Upper lobe of left lung (tissue), 6 donors: Measurements from ENCODE around the gene ADNP. TPM values are rescaled to one million over a fixed set of nuclear protein-coding genes. Genes with fewer than 3 reads are reported as not detected.

ENCODE experiments used
- ATAC-seq, 2 donors: fragments of 200-7000 bp; cut with Tn5 transposase; one replicate each; pipeline ENCODE4 v1.9.1; 2022; ENCODE audit warnings: mild to moderate bottlenecking in 2 of 2, moderate library complexity in 2 of 2; ENCODE audit not compliant: low FRiP score in 2 of 2
- DNase-seq, 2 donors: peaks; one replicate each; pipeline ENCODE4 v3.0.0-alpha.2; 2019 to 2020
- H3K27ac ChIP-seq, 4 donors: fragments of 200-600 bp; sonication (generic); one replicate each; pipeline ENCODE4 v1.5.1; 2016 to 2019
- H3K27me3 ChIP-seq, 4 donors: fragments of 200-600 bp; sonication (generic); one replicate each; pipeline ENCODE4 v1.5.1; 2017 to 2019
- H3K36me3 ChIP-seq, 4 donors: fragments of 200-600 bp; sonication (generic); one replicate each; pipeline ENCODE4 v1.5.1; 2016 to 2019
- H3K4me1 ChIP-seq, 4 donors: fragments of 200-600 bp; sonication (generic); one replicate each; pipeline ENCODE4 v1.5.1; 2018 to 2019
- H3K4me3 ChIP-seq, 4 donors: fragments of 200-600 bp; sonication (generic); one replicate each; pipeline ENCODE4 v1.5.1; 2017 to 2019; ENCODE audit warnings: mild to moderate bottlenecking in 2 of 4, moderate library complexity in 1 of 4
- H3K9me3 ChIP-seq, 4 donors: fragments of 200-600 bp; sonication (generic); one replicate each; pipeline ENCODE4 v1.5.1; 2018 to 2019
- CTCF ChIP-seq, 6 experiments: fragments of 450-650 bp in 4 of 6; fragments of 200-600 bp in 2 of 6; sonication (generic) in 2 of 6; IDR thresholded peaks; one replicate each; pipeline ENCODE4 v1.5.1; 2016 to 2019; ENCODE audit warnings: antibody characterized with exemption in 6 of 6
- EP300 ChIP-seq, 4 donors: sonication (generic); formaldehyde crosslinking; IDR thresholded peaks; one replicate each; pipeline ENCODE4 v1.5.1; 2017; ENCODE audit warnings: antibody characterized with exemption in 4 of 4, control low read depth in 2 of 4
- POLR2A ChIP-seq, 4 donors: fragments of 450-650 bp; IDR thresholded peaks; one replicate each; pipeline ENCODE4 v1.5.1; 2016 to 2017; ENCODE audit warnings: antibody characterized with exemption in 4 of 4, mild to moderate bottlenecking in 2 of 4
- POLR2AphosphoS5 ChIP-seq, 2 donors: sonication (generic); formaldehyde crosslinking; IDR thresholded peaks; one replicate each; pipeline ENCODE4 v1.5.1; 2017; ENCODE audit warnings: antibody characterized with exemption in 2 of 2
- WGBS, 2 donors: methylation state at CpG; one replicate each; pipeline ENCODE4 v1.1.5; 2017 to 2018; 5-methylcytosine and 5-hydroxymethylcytosine counted together
- total RNA-seq, 6 donors: library from RNA; depleted of rRNA in 4 of 6; stranded (reverse); fragments of >200 nt in 4 of 6; gene quantifications; one replicate each; pipeline versions ENCODE4 v1.1.0 to v1.2.1, GENCODE V29; 2016 to 2021
- donor health status: DM: no; HTN: no; CAD: no; lungs with moderate emphysema.
- donor health status: DM: no; HTN: yes; CAD: no; lungs with severe emphysema.

Gene ADNP
- total RNA-seq, 6 donors from 2014 or later: 27.3 to 72.6 (median 45.0) TPM

- Histone ChIP-seq H3K4me3 (peak overlapping the region; percentile 88 to 96 (median 91)), H3K9me3 (no peaks in the 10 kb centered on the region), H3K27ac (peak overlapping the region in 3 of 4 donors; percentile 92 to 95 (median 94)), H3K4me1 (peaks cover 27 to 55% (median 38%) of the 10 kb centered on the region in 4 donors), H3K27me3 (no peaks in the 10 kb centered on the region), H3K36me3 (peaks cover 0 to 16% (median 5%) of the 10 kb centered on the region in 4 donors)
- no peak for TF ChIP-seq POLR2A (IDR thresholded peaks at IDR 0.05)
- no peak for TF ChIP-seq CTCF (IDR thresholded peaks at IDR 0.05)
- TF ChIP-seq EP300 (IDR thresholded peaks at IDR 0.05): no peak
- no peak for TF ChIP-seq POLR2AphosphoS5 (IDR thresholded peaks at IDR 0.05)
- 68 to 93% methylated on average over 8 to 25 of the region's 25 CpGs for WGBS, 2 donors
- DNase-seq (no peak), ATAC-seq (peak in 1 of 2 donors; percentile 23)
Measured at GRCh38 chr20:50959543-50960126, 28.4 kb upstream of the ADNP start.

- ATAC-seq: peak; percentile 90 to 94
Measured at GRCh38 chr20:50958615-50959542, 27.6 kb upstream of the ADNP start, which contains the start of gene MOCS3. MOCS3 (plus strand) TSS chr20:50958818; CDS start chr20:50958843, 25 bp downstream.

GRCh38 chr20:50957798-50958614 lies 26.8 kb upstream of the ADNP start, which contains the start of gene DPM1:
DPM1 (minus strand) TSS chr20:50958532; CDS start chr20:50958523, 9 bp downstream.
- H3K4me3 ChIP-seq: peak within 1 kb of the TSS; percentile 88 to 96 (median 91)
- H3K27ac ChIP-seq: peak within 1 kb of the TSS; percentile 88 to 95 (median 93)
- TF ChIP-seq POLR2AphosphoS5 (IDR thresholded peaks at IDR 0.05) (peak; percentile 96 to 99), CTCF (IDR thresholded peaks at IDR 0.05) (peak in 1 of 6 experiments; percentile 19), EP300 (IDR thresholded peaks at IDR 0.05) (peak in 1 of 4 donors; percentile 69), POLR2A (IDR thresholded peaks at IDR 0.05) (peak; percentile 54 to 94 (median 74))
- WGBS, 2 donors: 1% methylated on average over 30 to 50 of the region's 52 CpGs
- peaks cover 3 to 32% (median 15%) of the 10 kb centered on the region in 4 donors for H3K36me3 ChIP-seq
- no peaks in the 10 kb centered on the region for H3K27me3 ChIP-seq
- DNase-seq (peak; percentile 86), ATAC-seq (peak; percentile 93 to 95)
- H3K4me1 ChIP-seq: peaks cover 27 to 55% (median 38%) of the 10 kb centered on the region in 4 donors
- no peaks in the 10 kb centered on the region for H3K9me3 ChIP-seq

More at GRCh38 chr20:50958615-50959542, 27.6 kb upstream of the ADNP start, which contains the start of gene MOCS3:
- peak; percentile 83 to 90 for DNase-seq
- 1 to 3% methylated on average over 14 to 57 of the region's 67 CpGs for WGBS, 2 donors
- H3K4me1 ChIP-seq: peaks cover 27 to 55% (median 38%) of the 10 kb centered on the region in 4 donors
- no peaks in the 10 kb centered on the region for H3K9me3 ChIP-seq
- no peak for TF ChIP-seq POLR2AphosphoS5 (IDR thresholded peaks at IDR 0.05)
- peak in 1 of 4 donors; percentile 31 for TF ChIP-seq POLR2A (IDR thresholded peaks at IDR 0.05)
- TF ChIP-seq CTCF (IDR thresholded peaks at IDR 0.05): peak in 1 of 6 experiments; percentile 7
- no peak for TF ChIP-seq EP300 (IDR thresholded peaks at IDR 0.05)
- peak within 1 kb of the TSS; percentile 88 to 95 (median 93) for H3K27ac ChIP-seq
- H3K36me3 ChIP-seq: peaks cover 0 to 23% (median 10%) of the 10 kb centered on the region in 4 donors
- no peaks in the 10 kb centered on the region for H3K27me3 ChIP-seq
- peak within 1 kb of the TSS; percentile 88 to 96 (median 91) for H3K4me3 ChIP-seq

GRCh38 chr20:50957276-50957675 lies 26.0 kb upstream of the ADNP start:
- TF ChIP-seq CTCF (IDR thresholded peaks at IDR 0.05) (no peak), POLR2AphosphoS5 (IDR thresholded peaks at IDR 0.05) (no peak), EP300 (IDR thresholded peaks at IDR 0.05) (no peak), POLR2A (IDR thresholded peaks at IDR 0.05) (no peak)
- ATAC-seq (no peak), DNase-seq (no peak)
- H3K4me3 ChIP-seq: peak overlapping the region; percentile 88 to 96 (median 91)
- no peaks in the 10 kb centered on the region for H3K9me3 ChIP-seq
- 23 to 27% methylated on average over 7 of the region's 7 CpGs for WGBS, 2 donors
- peak overlapping the region in 2 of 4 donors; percentile 88 to 92 for H3K27ac ChIP-seq
- H3K4me1 ChIP-seq: peaks cover 27 to 55% (median 38%) of the 10 kb centered on the region in 4 donors
- no peaks in the 10 kb centered on the region for H3K27me3 ChIP-seq
- H3K36me3 ChIP-seq: peaks cover 3 to 35% (median 18%) of the 10 kb centered on the region in 4 donors
